Pulmonary artery endothelial cell (primary cell): ENCODE data around the gene FBXO2. TPM values are rescaled to one million over a fixed set of nuclear protein-coding genes. Genes with fewer than 3 reads are reported as not detected.

ENCODE experiments used
- DNase-seq: peaks from one replicate; pipeline ENCODE4 v3.0.0-alpha.2; 2011; ENCODE audit warnings: low read depth, low spot score
- total RNA-seq: library from RNA; depleted of rRNA; stranded (reverse); fragments of >200 nt; gene quantifications from 2 replicates; pipeline ENCODE4 v1.2.3, GENCODE V29; 2014

FBXO2 gene
- 1.1 TPM in 2 replicates for total RNA-seq

DNA sequence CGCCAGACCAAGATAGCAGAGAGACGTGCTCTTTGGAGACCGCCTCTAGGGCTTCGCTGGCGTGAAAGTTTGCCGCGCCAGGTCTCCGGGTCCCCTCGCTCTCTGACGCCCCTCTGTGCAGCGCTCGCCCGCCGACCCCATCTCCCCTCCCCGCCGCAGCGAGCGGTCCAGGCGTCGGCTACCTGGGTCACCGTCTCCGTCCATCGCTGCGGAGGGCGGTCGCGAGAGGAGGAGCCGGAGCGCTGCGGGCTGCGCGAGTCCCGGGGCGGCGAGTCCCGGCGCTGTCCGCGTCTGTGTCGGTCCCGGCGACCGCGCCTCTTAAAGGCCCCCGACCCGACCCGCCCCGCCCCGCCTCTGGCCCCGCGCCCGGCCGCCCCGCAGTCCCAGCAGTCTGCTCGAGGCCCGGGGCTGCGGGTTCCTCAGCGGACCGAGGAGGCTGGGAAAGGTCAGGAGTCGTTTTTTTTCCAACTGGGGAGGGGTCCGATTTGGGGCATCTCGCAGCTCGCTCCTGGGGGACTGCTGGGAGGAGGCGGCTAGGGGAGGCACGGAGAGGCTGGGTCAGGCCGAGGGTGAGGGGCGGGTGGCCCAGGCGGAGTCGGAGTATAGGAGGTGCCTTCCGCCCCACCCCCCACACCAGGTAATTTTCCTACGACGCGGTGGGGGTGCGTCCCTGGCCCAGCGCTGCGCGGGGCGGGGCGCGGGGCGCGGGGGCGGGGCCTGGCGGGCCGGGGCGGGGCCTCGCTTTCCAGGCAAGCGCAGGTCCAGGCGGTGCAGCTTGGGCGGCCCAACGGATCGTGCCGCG is at the start of gene FBXO2, which contains the start of gene FBXO44:
Gene FBXO2, minus strand, starts transcription at position 293 of the 802 bp plus-strand sequence. Its CDS starts 89 bp downstream, at position 204.
Gene FBXO44, plus strand, starts transcription at position 741 of the 802 bp plus-strand sequence. CDS start 959 bp downstream, outside the sequence.
- no peak for DNase-seq

GRCh38 chr1:11703357-11704193 is 49.3 kb upstream of the FBXO2 start:
- DNase-seq: no peak

DNA sequence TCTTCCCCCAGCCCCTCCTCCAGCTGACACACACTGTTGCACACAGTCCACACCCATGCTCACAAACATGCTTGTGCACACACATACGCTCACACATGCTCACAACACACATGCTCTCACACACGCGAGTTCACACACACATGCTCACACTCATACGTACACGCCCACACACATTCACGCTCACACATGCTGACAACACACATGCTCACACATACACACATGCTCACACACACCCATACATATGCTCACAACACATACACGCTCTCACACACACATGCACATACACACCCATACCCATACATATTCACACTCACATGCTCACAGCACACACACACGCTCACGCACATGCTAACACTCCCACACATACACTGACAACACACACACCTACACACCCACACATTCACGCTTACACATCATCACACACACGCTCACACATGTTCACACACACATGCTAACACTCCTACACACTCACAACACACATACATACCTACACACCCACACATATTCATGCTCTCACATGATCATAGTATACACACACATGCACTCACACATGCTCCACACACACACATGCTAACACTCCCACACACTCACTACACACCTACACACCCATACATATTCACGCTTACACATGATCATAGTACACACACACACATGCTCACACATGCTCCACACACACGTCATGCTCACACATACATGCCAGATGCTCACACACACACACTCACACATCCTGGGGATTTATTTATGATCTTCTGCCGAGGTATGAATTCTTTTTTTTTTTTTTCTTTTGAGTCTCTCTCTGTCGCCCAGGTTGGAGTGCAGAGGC is 48.0 kb upstream of the FBXO2 start:
- no peak for DNase-seq

DNA sequence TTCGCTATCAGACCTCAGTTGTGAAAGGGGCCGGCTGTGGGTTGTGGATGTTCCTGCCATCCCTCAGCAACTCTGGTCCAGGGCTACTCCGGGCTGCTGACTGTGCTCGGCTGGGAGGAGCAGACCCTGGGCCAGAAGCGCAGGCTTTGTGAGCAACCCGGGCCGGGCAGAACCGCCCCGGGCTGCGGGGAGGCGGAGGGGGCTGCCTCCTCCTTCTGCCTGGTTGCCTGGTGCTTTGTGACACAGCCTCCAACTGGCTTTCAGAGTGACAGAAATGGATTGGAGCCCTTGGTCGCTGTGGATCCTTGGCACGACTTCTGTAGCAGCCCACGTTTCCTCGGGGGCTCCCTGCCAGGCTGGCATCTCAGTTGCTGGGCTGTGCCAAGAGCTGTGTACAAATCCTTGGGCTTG is 47.3 kb upstream of the FBXO2 start:
- no peak for DNase-seq

GRCh38 chr1:11700601-11701467 is 46.6 kb upstream of the FBXO2 start:
- DNase-seq: no peak

GRCh38 chr1:11697893-11698210 is 43.6 kb upstream of the FBXO2 start:
- no peak for DNase-seq

- no peak for DNase-seq
Measured at GRCh38 chr1:11697188-11697892, 43.1 kb upstream of the FBXO2 start.

DNA sequence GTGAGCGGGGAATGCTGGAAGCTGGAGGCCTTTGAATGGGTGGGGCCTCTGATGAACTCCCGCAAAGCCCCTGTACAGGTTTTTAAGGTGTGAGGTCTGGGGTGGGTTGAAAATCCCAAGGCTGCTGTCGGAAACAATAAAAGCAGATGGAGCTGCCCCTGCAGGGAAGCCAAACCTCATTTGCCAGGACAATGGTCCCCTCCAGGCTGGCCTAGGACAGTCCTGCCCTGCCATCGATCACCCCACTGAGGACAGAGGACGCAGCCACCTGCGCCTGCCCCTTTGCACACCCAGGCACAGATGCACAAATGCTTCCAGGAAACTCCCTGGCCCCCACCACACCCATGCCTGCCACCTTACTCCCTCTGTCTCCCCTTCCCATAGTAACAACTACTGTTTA is 41.6 kb upstream of the FBXO2 start:
- no peak for DNase-seq

- no peak for DNase-seq
Measured at GRCh38 chr1:11693917-11694316, 39.7 kb upstream of the FBXO2 start.

DNA sequence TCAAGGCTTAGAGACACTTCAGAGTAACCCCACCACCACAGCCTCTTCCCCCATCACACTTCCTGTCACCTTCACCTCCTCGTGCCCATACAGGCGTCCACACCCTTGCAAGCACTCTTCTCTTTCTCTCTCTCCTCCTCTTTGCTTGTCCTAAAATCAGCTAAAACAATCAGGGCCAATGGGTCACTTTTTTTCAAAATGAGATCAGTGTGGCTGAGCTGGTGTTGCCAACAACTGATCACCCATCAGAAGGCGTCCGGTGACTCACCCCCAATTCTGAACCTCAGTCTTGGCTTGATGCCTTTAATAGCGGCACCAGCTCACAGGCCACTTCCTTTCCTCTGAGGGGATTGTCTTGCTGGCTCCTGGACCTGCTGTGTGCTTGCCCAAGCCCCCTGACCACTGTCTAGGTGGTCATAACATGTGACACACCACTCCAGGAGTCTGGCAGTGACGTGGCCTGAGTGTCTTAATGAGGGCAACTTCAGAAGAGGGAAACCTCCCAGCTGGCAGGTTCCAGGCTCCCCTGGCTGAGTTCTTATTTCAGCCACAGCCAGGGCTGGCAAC is 38.9 kb upstream of the FBXO2 start:
- DNase-seq: peak; percentile 59

DNA sequence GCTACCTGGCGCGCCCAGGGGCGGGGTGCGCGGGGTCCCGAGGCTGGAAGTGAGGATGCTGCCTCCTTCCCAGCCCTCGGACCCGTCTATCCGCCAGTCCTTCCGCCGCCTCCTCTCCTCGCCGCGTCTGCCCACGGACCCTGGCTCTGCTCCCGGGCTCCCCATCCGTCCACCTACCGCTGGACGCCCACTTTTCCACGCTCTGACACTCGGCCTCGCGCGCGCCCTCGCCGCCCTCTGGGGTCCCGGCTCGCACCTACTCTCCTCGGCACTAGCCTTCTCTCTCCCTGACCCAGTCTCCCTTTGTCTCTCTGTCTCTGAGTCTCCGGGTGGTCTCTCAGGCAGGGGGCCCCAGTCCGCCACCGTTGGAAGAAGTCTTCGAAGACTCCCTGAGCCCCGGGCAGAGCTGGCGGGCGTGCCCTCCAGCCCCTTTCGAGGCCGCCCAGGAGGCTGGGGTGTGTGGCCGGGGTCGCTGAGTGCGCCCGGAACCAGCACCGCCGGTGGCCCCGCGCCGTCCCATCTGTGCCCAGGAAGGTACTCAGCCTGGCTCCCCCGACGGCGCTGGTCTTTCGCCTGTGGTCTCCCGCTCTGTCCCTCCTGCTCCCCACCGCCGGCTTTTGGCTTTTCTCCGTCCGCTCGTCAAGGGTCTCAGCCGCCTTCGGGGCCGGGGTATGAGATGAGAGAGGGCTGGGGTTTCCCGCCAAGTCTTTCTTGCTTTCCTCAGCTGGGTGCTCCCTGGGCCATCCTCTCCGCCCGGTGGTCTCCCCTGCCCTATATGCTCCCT is 37.9 kb upstream of the FBXO2 start:
- no peak for DNase-seq

GRCh38 chr1:11691302-11691914 is 37.2 kb upstream of the FBXO2 start, which contains the start of gene DRAXIN:
Gene DRAXIN (plus strand): TSS chr1:11691710. CDS start chr1:11706259, 14,549 bp downstream.
- DNase-seq: no peak

- no peak for DNase-seq
Measured at GRCh38 chr1:11690397-11691301, 36.4 kb upstream of the FBXO2 start.

DNA sequence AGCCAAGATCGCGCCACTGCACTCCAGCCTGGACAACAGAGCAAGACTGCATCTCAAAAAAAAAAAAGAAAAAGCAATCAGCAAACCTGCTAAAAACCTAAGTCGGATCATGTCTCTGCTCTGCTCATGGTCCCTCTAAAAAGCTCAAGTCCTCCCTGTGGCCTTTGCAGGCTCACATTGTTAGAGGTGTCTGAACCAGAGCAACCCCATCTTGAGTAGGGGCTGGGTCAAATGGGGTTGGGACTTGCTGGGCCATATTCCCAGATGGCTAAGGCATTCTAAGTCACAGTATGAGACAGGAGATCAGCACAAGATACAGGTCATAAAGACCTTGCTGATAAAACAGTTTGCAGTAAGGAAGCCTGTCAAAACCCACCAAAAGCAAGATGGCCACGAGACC is 34.3 kb upstream of the FBXO2 start:
- no peak for DNase-seq

GRCh38 chr1:11685210-11685752 is 31.1 kb upstream of the FBXO2 start:
- DNase-seq: no peak

DNA sequence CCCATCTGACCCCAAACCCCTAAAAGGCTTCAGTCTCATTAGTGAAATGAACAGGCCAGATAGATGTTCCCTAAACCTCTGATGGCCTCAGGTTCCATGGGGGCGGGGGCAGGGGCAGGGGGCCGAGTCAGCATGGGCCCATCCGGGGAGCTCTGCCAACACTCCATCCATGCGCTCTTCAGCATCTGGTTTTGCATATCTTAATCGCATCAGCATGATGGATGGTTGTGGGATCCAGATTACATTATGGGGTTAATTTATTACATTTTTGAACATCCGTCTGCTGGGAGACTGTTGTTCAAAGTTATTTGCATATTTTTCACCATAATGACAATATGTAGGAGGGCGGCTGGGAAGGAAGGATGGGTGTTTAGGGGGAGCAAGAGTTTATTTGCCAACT is 29.8 kb upstream of the FBXO2 start:
- no peak for DNase-seq

DNA sequence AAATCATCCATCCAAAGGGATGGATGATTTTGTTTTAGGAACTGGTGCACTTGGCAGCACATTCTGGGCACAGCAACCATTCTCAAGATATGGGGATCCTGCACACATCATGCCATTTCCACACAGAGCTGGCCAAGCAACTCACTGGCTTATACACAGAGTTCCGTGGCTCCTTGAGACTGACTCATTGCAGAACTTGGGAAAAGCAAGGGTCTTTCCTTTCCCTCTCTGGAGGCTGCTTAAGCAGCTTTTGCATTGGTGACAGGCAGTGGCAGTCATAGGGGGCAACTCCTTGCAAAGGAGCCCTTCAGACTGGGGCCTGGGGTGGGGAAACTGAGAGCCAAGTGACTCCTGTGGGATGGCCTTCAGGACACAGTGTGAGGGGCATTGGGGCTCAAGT is 28.6 kb upstream of the FBXO2 start:
- no peak for DNase-seq
